Stimulated activated CD8-positive, alpha-beta memory T cell treated with anti-CD3 and anti-CD28 coated beads, Interleukin-4, amount 100 ng/mL, for 48 hours (primary cell): ENCODE data around the gene NOTCH4.
A peak's percentile ranks its signal among the peaks of the same experiment; 100 is the strongest.

Experiments used
- DNase-seq: peaks from one replicate; pipeline ENCODE4 v3.0.0-alpha.2; 2020

NOTCH4 gene

GRCh38 chr6:32154514-32155161 lies 69.2 kb downstream of the NOTCH4 start:
- DNase-seq = peak; percentile 68

- peak; percentile 90 for DNase-seq
These were observed 70.0 kb downstream of the NOTCH4 start, which contains the start of gene PPT2 for GRCh38 chr6:32153564-32154513. Gene PPT2 (plus strand): TSS chr6:32154141. CDS start chr6:32154595, 454 bp downstream.

- DNase-seq = no peak
These were observed 70.9 kb downstream of the NOTCH4 start for GRCh38 chr6:32152769-32153563.

GRCh38 chr6:32151863-32152768 lies 71.8 kb downstream of the NOTCH4 start, which contains the start of gene PRRT1:
Gene PRRT1 (minus strand): TSS chr6:32151939. CDS start chr6:32151827, 112 bp downstream.
- DNase-seq = no peak

- DNase-seq = no peak
These were observed 72.5 kb downstream of the NOTCH4 start for GRCh38 chr6:32151181-32151862.

- DNase-seq = no peak
These were observed 73.7 kb downstream of the NOTCH4 start for GRCh38 chr6:32149932-32150870.

- no peak for DNase-seq
These were observed 74.6 kb downstream of the NOTCH4 start for GRCh38 chr6:32149092-32149755.

- peak; percentile 86 for DNase-seq
These were observed 75.4 kb downstream of the NOTCH4 start for GRCh38 chr6:32148289-32149091.

- DNase-seq = no peak
These were observed 76.3 kb downstream of the NOTCH4 start for GRCh38 chr6:32147401-32148132.

GRCh38 chr6:32146687-32147086 lies 77.2 kb downstream of the NOTCH4 start:
- DNase-seq = no peak

- DNase-seq = no peak
These were observed 77.6 kb downstream of the NOTCH4 start for GRCh38 chr6:32146287-32146686.
